ENCODE results near the gene C1orf53. TPM values are rescaled to one million over a fixed set of nuclear protein-coding genes. Genes with fewer than 3 reads are reported as not detected.
"Not testable (repeated sequence)": the region's sequence is repeated elsewhere in the genome, so short reads cannot be mapped to it uniquely, and the experiment has no call there.

The C1orf53 gene
- 1.7 TPM for total RNA-seq
- long read RNA-seq, result 0 reads

- no peak for DNase-seq (ENCODE audit: low spot score)
Observed at GRCh38 chr1:197902454-197903195, at the start of gene C1orf53. Gene C1orf53 (plus strand): TSS chr1:197902630. CDS start chr1:197902650, 20 bp downstream.

GRCh38 chr1:197855751-197856150, 46.7 kb upstream of the C1orf53 start:
- not testable (repeated sequence) for DNase-seq (ENCODE audit: low spot score)

GRCh38 chr1:197857477-197857876, 45.0 kb upstream of the C1orf53 start:
- DNase-seq (ENCODE audit: low spot score), result no peak

DNA sequence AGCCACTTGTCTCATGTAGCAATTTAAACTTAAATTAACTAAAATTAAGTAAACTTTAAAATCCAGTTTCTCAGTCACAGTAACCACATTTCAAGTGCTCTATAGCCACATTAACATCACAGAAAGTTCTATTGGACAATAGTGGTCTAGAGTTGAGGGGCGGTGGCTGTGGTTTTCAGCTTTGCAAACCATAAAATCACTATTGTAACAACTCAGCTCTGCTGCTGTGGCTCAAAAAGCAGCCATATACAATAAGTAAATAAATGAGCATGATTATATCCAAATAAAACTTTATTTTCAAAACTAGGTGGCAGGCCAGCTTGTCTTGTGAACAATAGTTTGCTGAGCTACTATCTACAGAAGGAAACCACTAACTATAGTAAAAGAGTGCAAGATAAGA, 43.4 kb upstream of the C1orf53 start:
- no peak for DNase-seq (ENCODE audit: low spot score)

- no peak for DNase-seq (ENCODE audit: low spot score)
Observed at GRCh38 chr1:197862221-197862620, 40.2 kb upstream of the C1orf53 start.

DNA sequence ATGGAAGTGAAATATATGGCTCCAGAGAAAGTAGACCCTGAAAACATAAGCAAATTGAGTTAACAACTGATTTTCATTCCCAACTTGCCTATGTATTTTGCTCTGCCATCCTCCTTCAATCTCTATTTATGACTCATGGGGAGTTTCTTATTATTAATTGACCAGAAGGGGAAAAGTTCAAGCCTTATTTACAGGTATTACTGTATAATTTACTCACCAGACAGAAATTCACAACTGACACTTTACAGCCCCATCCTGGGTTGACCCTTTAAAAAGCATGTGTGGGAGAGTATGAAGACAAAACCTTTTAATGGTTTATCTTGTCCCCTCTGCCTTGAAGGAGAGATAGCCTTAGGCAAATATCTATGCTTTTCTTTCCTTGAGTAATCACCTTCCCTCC, 39.8 kb upstream of the C1orf53 start:
- DNase-seq (ENCODE audit: low spot score), result no peak

- DNase-seq (ENCODE audit: low spot score), result no peak
Observed at GRCh38 chr1:197865809-197866208, 36.6 kb upstream of the C1orf53 start.

- DNase-seq (ENCODE audit: low spot score), result no peak
Observed at GRCh38 chr1:197868751-197869489, 33.5 kb upstream of the C1orf53 start.

DNA sequence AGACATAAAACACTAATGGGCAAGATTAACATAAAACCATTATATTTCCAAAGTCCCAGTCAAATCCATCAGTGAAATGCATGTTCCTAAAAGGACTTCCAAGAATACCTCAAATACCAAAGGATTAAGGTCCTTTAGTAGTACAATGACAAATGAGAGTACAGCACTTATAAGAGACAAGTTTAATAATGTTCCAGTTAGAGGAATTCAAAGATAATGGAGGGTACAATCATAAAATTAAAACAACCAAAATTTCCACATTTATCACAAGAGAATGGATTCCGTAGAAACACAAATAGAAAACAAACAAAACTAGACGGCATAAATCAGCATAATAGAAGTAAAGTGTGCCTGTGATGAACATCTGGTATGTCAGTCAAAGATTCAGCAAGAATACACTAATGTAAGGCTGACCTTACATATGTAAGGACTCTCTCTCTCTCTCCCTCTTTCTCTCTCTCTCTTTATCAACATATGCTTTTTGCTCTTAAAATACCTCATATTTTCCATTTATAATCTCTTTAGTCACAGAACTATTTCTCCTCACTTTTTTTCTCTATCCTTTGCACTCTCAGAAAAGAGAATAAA, 32.8 kb upstream of the C1orf53 start:
- no peak for DNase-seq (ENCODE audit: low spot score)

GRCh38 chr1:197876894-197877293, 25.5 kb upstream of the C1orf53 start:
- no peak for DNase-seq (ENCODE audit: low spot score)

GRCh38 chr1:197880385-197880784, 22.0 kb upstream of the C1orf53 start:
- DNase-seq (ENCODE audit: low spot score), result not testable (repeated sequence)

- DNase-seq (ENCODE audit: low spot score), result not testable (repeated sequence)
Observed at GRCh38 chr1:197882241-197882640, 20.2 kb upstream of the C1orf53 start.

GRCh38 chr1:197884173-197884572, 18.3 kb upstream of the C1orf53 start:
- no peak for DNase-seq (ENCODE audit: low spot score)

DNA sequence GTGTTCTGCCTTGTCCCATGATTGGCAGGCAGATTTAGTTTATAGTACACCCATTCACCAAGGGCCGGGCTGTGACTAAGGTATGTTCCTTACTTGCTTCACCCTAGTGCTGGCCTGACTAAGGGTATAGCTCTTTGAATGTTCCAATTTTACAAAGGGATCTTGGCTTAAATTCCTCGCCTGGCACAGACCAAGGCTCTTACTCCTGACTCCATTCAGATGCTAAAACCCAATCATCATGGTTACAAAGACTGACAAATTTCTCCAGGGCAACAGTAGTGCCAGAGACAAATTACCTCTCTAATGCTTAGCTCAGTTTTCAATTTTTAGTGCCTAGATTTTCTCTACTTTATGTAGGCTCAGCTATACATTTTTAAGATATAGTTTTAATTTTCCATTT, 11.5 kb upstream of the C1orf53 start:
- DNase-seq (ENCODE audit: low spot score), result no peak

GRCh38 chr1:197892684-197893083, 9.7 kb upstream of the C1orf53 start:
- no peak for DNase-seq (ENCODE audit: low spot score)

DNA sequence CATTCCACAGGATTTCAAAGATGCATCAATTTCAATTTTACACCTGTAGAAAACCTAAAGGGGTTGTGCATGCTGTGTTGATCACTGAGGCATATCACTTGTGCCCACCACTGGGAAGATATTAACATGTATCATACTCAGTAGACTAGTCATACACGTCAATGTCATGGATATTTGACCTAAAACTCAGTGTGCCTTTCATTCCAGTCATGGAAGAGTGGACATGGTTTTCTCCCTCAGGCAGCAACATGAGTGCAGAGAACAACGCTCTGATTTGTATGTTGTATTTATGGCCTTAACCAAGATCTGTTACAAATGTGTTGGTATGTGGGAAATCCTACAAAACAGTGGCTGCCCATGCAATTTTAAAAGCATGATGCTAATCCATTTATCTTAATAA, 6.1 kb upstream of the C1orf53 start:
- DNase-seq (ENCODE audit: low spot score), result no peak

DNA sequence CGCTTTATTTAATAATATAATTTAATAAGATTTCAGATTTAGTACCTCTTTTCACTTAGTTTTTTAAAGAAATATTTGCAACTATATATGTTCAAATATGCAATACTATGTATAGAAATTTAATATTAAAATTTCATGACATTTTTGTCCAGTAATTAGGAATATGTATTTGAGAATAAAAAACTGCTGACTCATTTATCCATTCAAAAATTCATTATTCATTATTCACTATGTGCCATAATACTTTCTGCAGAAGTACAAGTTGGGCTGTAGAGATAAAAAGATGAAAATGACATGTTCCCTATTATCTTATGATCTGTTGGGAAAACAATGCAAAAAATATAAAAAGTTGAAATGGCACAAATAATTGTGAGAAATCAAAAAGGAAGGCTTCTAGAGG, 3.4 kb upstream of the C1orf53 start:
- no peak for DNase-seq (ENCODE audit: low spot score)

DNA sequence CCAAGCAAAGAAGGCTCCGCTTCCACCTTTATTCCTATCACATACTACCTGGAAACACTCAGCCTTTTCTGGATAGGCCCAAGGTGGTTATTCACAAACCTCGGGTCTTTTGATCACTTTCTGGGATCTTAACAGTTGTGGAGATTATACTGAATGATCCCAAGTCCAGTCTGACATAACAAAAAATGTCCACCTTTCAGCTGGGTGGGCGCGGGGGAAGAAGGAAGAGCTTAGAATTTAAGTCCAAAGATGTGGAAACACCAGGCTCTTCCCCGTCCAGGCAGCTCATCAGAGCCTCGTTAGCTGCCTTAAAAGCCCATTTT, 338 bp upstream of the C1orf53 start:
- no peak for DNase-seq (ENCODE audit: low spot score)

GRCh38 chr1:197903196-197903514, 725 bp downstream of the C1orf53 start:
- DNase-seq (ENCODE audit: low spot score), result no peak

DNA sequence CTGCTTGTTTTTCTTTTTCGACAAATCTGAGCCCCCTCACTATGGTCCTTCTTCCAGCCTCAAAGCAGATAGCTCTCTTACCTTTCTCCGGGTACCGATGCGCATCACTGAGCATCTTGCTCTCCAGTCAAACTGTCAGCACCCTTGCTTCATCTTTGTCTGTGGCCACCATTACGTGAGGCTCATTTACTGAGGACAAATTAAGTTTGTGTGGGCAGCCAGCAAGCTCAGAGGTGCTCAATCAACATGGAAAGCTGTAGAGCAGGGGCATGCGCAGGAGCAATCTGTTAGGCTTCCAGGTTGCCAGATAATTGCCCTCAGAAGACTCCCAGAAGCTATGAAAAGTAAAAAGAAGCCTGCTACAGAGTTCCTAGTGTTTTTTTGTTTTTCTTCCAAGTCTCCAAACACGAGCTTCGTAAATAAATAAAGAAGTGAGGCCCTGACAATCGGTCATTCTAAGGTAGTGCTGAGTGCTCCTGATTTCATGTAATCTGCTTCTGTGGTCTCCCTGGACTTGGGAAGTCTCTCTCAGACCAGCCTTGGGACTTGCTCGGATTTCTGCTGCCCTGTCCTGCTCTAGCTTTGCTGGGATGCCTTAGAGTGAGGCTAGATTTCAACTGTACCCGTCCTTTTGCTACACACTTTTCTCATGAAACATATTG, 1.8 kb downstream of the C1orf53 start:
- DNase-seq (ENCODE audit: low spot score), result no peak

- no peak for DNase-seq (ENCODE audit: low spot score)
Observed at GRCh38 chr1:197905699-197906351, 3.4 kb downstream of the C1orf53 start.
